Mesothelial cell of epicardium (in vitro differentiated cells): Measurements from ENCODE around the gene PRDM16. TPM values are rescaled to one million over a fixed set of nuclear protein-coding genes. Genes with fewer than 3 reads are reported as not detected.

Experiments
- DNase-seq, 2 experiments: peaks; one replicate each; pipeline ENCODE4 v3.0.0; 2021; ENCODE audit warnings: low spot score in 2 of 2; ENCODE audit not compliant: unreplicated experiment in 2 of 2
- H3K27ac Mint-ChIP-seq: 2 replicates; pipeline ENCODE4 v1.8.0; 2021; ENCODE audit warnings: mixed read lengths
- H3K27me3 Mint-ChIP-seq: 2 replicates; pipeline ENCODE4 v1.8.0; 2021; ENCODE audit warnings: low read depth, mixed read lengths
- H3K36me3 Mint-ChIP-seq: 2 replicates; pipeline ENCODE4 v1.8.0; 2021; ENCODE audit warnings: mixed read lengths
- H3K4me1 Mint-ChIP-seq: 2 replicates; pipeline ENCODE4 v1.8.0; 2021; ENCODE audit warnings: mixed read lengths
- H3K4me3 Mint-ChIP-seq: 2 replicates; pipeline ENCODE4 v1.8.0; 2021; ENCODE audit warnings: mild to moderate bottlenecking, moderate library complexity, mixed read lengths
- H3K9me3 Mint-ChIP-seq: 2 replicates; pipeline ENCODE4 v1.8.0; 2021; ENCODE audit warnings: mixed read lengths
- CTCF ChIP-seq: fragments of 200-600 bp; sonication (generic); IDR thresholded peaks from one replicate; pipeline ENCODE4 v1.5.0; 2021; ENCODE audit warnings: antibody characterized with exemption; ENCODE audit not compliant: unreplicated experiment
- total RNA-seq: library from RNA; stranded (reverse); gene quantifications from 3 replicates; pipeline ENCODE4 v1.2.1, GENCODE V29; 2021

Gene PRDM16
- total RNA-seq, 1 donor from 2014 or later: 1.4 TPM

- no peak for TF ChIP-seq CTCF
- no peak for DNase-seq
- H3K36me3 Mint-ChIP-seq: no peaks in the 10 kb centered on the region
- no peak overlapping the region for H3K27ac Mint-ChIP-seq
- no peaks in the 10 kb centered on the region for H3K9me3 Mint-ChIP-seq
- H3K4me1 Mint-ChIP-seq: peaks cover 21% of the 10 kb centered on the region
- peaks cover 44% of the 10 kb centered on the region for H3K27me3 Mint-ChIP-seq
- H3K4me3 Mint-ChIP-seq: no peak overlapping the region
Observed at GRCh38 chr1:3137111-3138100, 68.4 kb downstream of the PRDM16 start.

GRCh38 chr1:3138623-3139151 lies 69.7 kb downstream of the PRDM16 start:
- H3K4me1 Mint-ChIP-seq: peaks cover 20% of the 10 kb centered on the region
- TF ChIP-seq CTCF: no peak
- DNase-seq: no peak
- H3K9me3 Mint-ChIP-seq: no peaks in the 10 kb centered on the region
- H3K27me3 Mint-ChIP-seq: peaks cover 40% of the 10 kb centered on the region
- H3K27ac Mint-ChIP-seq: no peak overlapping the region
- no peaks in the 10 kb centered on the region for H3K36me3 Mint-ChIP-seq
- H3K4me3 Mint-ChIP-seq: no peak overlapping the region

GRCh38 chr1:3139451-3139852 lies 70.4 kb downstream of the PRDM16 start:
- TF ChIP-seq CTCF: no peak
- Mint-ChIP-seq H3K27me3 (peaks cover 35% of the 10 kb centered on the region), H3K4me3 (no peak overlapping the region)

GRCh38 chr1:3139871-3140361 lies 70.9 kb downstream of the PRDM16 start:
- no peak for TF ChIP-seq CTCF
- Mint-ChIP-seq H3K27me3 (peaks cover 35% of the 10 kb centered on the region), H3K27ac (no peak overlapping the region), H3K4me1 (peaks cover 18% of the 10 kb centered on the region), H3K36me3 (no peaks in the 10 kb centered on the region), H3K4me3 (no peak overlapping the region), H3K9me3 (no peaks in the 10 kb centered on the region)
- DNase-seq: no peak

More at GRCh38 chr1:3139451-3139852, 70.4 kb downstream of the PRDM16 start:
- Mint-ChIP-seq H3K36me3 (no peaks in the 10 kb centered on the region), H3K27ac (no peak overlapping the region), H3K9me3 (no peaks in the 10 kb centered on the region), H3K4me1 (peaks cover 18% of the 10 kb centered on the region)
- no peak for DNase-seq

- TF ChIP-seq CTCF: no peak
- no peaks in the 10 kb centered on the region for H3K9me3 Mint-ChIP-seq
- peaks cover 35% of the 10 kb centered on the region for H3K27me3 Mint-ChIP-seq
- no peak overlapping the region for H3K4me3 Mint-ChIP-seq
- peaks cover 18% of the 10 kb centered on the region for H3K4me1 Mint-ChIP-seq
- H3K36me3 Mint-ChIP-seq: no peaks in the 10 kb centered on the region
- no peak overlapping the region for H3K27ac Mint-ChIP-seq
- no peak for DNase-seq
Observed at GRCh38 chr1:3140437-3140836, 71.4 kb downstream of the PRDM16 start.
